ENCODE results near the gene CACNA1C. TPM values are rescaled to one million over a fixed set of nuclear protein-coding genes. Genes with fewer than 3 reads are reported as not detected.

CACNA1C gene
- polyA plus RNA-seq, 1 of the 3 experiments (the other 2 are of a cell fraction), result 1.5 TPM

- no peak overlapping the region for H3K27ac ChIP-seq (ENCODE audit: low read depth in 2 of 2, low read length in 1 of 2)
- H2AFZ ChIP-seq (ENCODE audit: low read depth), result no peak overlapping the region
- H3K9me2 ChIP-seq, result no peaks in the 10 kb centered on the region
- POLR2A ChIA-PET, result no interaction called here
- peaks cover 0 to 14% of the 10 kb centered on the region in 2 experiments; a peak in 1 of 4 replicates for H3K4me1 ChIP-seq (ENCODE audit: control insufficient read depth in 1 of 2, insufficient read depth in 2 of 2, low read depth in 1 of 2, low read length in 1 of 2)
- CTCF ChIA-PET, result interaction anchor here (5.4 kb wide), 1 partner anchor 28 kb away, joined by 27 read pairs; no protein-coding TSS in a partner anchor
- no peak for DNase-seq
- no peaks in the 10 kb centered on the region for H3K27me3 ChIP-seq (ENCODE audit: insufficient read depth)
- H3K9me3 ChIP-seq, result no peaks in the 10 kb centered on the region
- no peak overlapping the region for H3K4me2 ChIP-seq
- H4K20me1 ChIP-seq (ENCODE audit: insufficient read depth), result no peaks in the 10 kb centered on the region
- no peaks in the 10 kb centered on the region for H3F3A ChIP-seq (replicated peaks; ENCODE audit: insufficient read depth)
- H3K4me3 ChIP-seq (ENCODE audit: low read depth in 2 of 2, low read length in 1 of 2), result no peak overlapping the region
- TF ChIP-seq TCF12 (IDR thresholded peaks at IDR 0.05) (no peak), NFIC (IDR thresholded peaks at IDR 0.05; ENCODE audit: borderline replicate concordance) (no peak)
- 73% methylated on average over 19 of the region's 19 CpGs for WGBS (ENCODE audit: low lambda C conversion rate)
- H3K9ac ChIP-seq, result no peak overlapping the region
- no peaks in the 10 kb centered on the region for H3K79me2 ChIP-seq (ENCODE audit: insufficient read depth)
- no peaks in the 10 kb centered on the region for H3K36me3 ChIP-seq (replicated peaks in 1 of 2; ENCODE audit: control insufficient read depth in 1 of 2, insufficient read depth in 2 of 2, low read length in 1 of 2)
Measured at GRCh38 chr12:2555487-2556082, 502.8 kb downstream of the CACNA1C start.

GRCh38 chr12:2557597-2557996 lies 504.8 kb downstream of the CACNA1C start:
- Histone ChIP-seq H3K79me2 (ENCODE audit: insufficient read depth) (no peaks in the 10 kb centered on the region), H3K9me3 (no peaks in the 10 kb centered on the region), H3K27me3 (ENCODE audit: insufficient read depth) (no peaks in the 10 kb centered on the region), H3K9me2 (no peaks in the 10 kb centered on the region), H3K4me3 (ENCODE audit: low read depth in 2 of 2, low read length in 1 of 2) (no peak overlapping the region), H3K36me3 (replicated peaks in 1 of 2; ENCODE audit: control insufficient read depth in 1 of 2, insufficient read depth in 2 of 2, low read length in 1 of 2) (no peaks in the 10 kb centered on the region), H3K27ac (ENCODE audit: low read depth in 2 of 2, low read length in 1 of 2) (peak overlapping the region in 1 of 2 experiments; percentile 17; a peak in 2 of 4 replicates), H3K9ac (no peak overlapping the region), H3K4me2 (no peak overlapping the region), H3K4me1 (ENCODE audit: control insufficient read depth in 1 of 2, insufficient read depth in 2 of 2, low read depth in 1 of 2, low read length in 1 of 2) (peaks cover 0 to 23% of the 10 kb centered on the region in 2 experiments; a peak in 1 of 4 replicates), H3F3A (replicated peaks; ENCODE audit: insufficient read depth) (no peaks in the 10 kb centered on the region), H4K20me1 (ENCODE audit: insufficient read depth) (no peaks in the 10 kb centered on the region), H2AFZ (ENCODE audit: low read depth) (no peak overlapping the region)
- TF ChIP-seq MXI1 (IDR thresholded peaks at IDR 0.05; ENCODE audit: low read depth, low read length) (peak; percentile 90), RCOR1 (IDR thresholded peaks at IDR 0.05; ENCODE audit: low read length) (peak; percentile 46; the same call in 1 of the 2 replicates), GATA2 (CRISPR knock-in tag; IDR thresholded peaks at IDR 0.05) (no peak), EP300 (IDR thresholded peaks at IDR 0.05; ENCODE audit: borderline replicate concordance in 1 of 2, low read depth in 1 of 2, low read length in 1 of 2) (0 out of 4 replicates have a peak, but pooled peaks of 1 of the 2 experiments have one; percentile 11)
- DNase-seq, result peak; percentile 75
- POLR2A ChIA-PET, result no interaction called here
- 23% methylated on average over 3 of the region's 3 CpGs for WGBS (ENCODE audit: low lambda C conversion rate)
- CTCF ChIA-PET, result interaction anchor here (0.7 to 5.4 kb wide), 3 partner anchors 15 to 387 kb away, joined by 3 to 27 read pairs (median 3); no protein-coding TSS in a partner anchor

- 51% methylated on average over 6 of the region's 6 CpGs for WGBS (ENCODE audit: low lambda C conversion rate)
- H3K4me1 ChIP-seq (ENCODE audit: control insufficient read depth in 1 of 2, insufficient read depth in 2 of 2, low read depth in 1 of 2, low read length in 1 of 2), result peaks cover 0 to 26% of the 10 kb centered on the region in 2 experiments; a peak in 1 of 4 replicates
- POLR2A ChIA-PET, result no interaction called here
- no peak overlapping the region for H3K4me2 ChIP-seq
- H3K27me3 ChIP-seq (ENCODE audit: insufficient read depth), result no peaks in the 10 kb centered on the region
- H3K9me2 ChIP-seq, result no peaks in the 10 kb centered on the region
- TF ChIP-seq MXI1 (IDR thresholded peaks at IDR 0.05; ENCODE audit: low read depth, low read length) (no peak), GATA2 (CRISPR knock-in tag; IDR thresholded peaks at IDR 0.05) (no peak), FOSL2 (IDR thresholded peaks at IDR 0.05; ENCODE audit: borderline replicate concordance, low read depth) (no peak), RCOR1 (IDR thresholded peaks at IDR 0.05; ENCODE audit: low read length) (no peak), MEF2A (IDR thresholded peaks at IDR 0.05; ENCODE audit: borderline replicate concordance, low read depth) (no peak), USF1 (IDR thresholded peaks at IDR 0.05; ENCODE audit: borderline replicate concordance, low read depth) (no peak), TEAD4 (IDR thresholded peaks at IDR 0.05; ENCODE audit: borderline replicate concordance, insufficient read depth) (no peak), CHD2 (IDR thresholded peaks at IDR 0.05; ENCODE audit: low read length, partially characterized antibody) (no peak), TCF12 (IDR thresholded peaks at IDR 0.05) (no peak), ELF1 (IDR thresholded peaks at IDR 0.05) (no peak), ZBTB33 (IDR thresholded peaks at IDR 0.05; ENCODE audit: borderline replicate concordance, low read depth) (no peak)
- no peaks in the 10 kb centered on the region for H4K20me1 ChIP-seq (ENCODE audit: insufficient read depth)
- CTCF ChIA-PET, result interaction anchor here (5.4 kb wide), 1 partner anchor 24 kb away, joined by 27 read pairs; no protein-coding TSS in a partner anchor
- H2AFZ ChIP-seq (ENCODE audit: low read depth), result no peak overlapping the region
- H3K36me3 ChIP-seq (replicated peaks in 1 of 2; ENCODE audit: control insufficient read depth in 1 of 2, insufficient read depth in 2 of 2, low read length in 1 of 2), result no peaks in the 10 kb centered on the region
- H3K27ac ChIP-seq (ENCODE audit: low read depth in 2 of 2, low read length in 1 of 2), result no peak overlapping the region
- H3K4me3 ChIP-seq (ENCODE audit: low read depth in 2 of 2, low read length in 1 of 2), result no peak overlapping the region
- no peaks in the 10 kb centered on the region for H3F3A ChIP-seq (replicated peaks; ENCODE audit: insufficient read depth)
- no peak overlapping the region for H3K9ac ChIP-seq
- no peaks in the 10 kb centered on the region for H3K79me2 ChIP-seq (ENCODE audit: insufficient read depth)
- no peak for DNase-seq
- H3K9me3 ChIP-seq, result no peaks in the 10 kb centered on the region
Measured at GRCh38 chr12:2559931-2560330, 507.1 kb downstream of the CACNA1C start.
